ENCODE measurements around the gene METTL23. TPM values are rescaled to one million over a fixed set of nuclear protein-coding genes. Genes with fewer than 3 reads are reported as not detected.
"Not testable (repeated sequence)": the region's sequence is repeated elsewhere in the genome, so short reads cannot be mapped to it uniquely, and the experiment has no call there.

The METTL23 gene
- total RNA-seq, 4 donors from 2014 or later: 11.2 to 34.1 (median 24.7) TPM; not detected in 1

DNA sequence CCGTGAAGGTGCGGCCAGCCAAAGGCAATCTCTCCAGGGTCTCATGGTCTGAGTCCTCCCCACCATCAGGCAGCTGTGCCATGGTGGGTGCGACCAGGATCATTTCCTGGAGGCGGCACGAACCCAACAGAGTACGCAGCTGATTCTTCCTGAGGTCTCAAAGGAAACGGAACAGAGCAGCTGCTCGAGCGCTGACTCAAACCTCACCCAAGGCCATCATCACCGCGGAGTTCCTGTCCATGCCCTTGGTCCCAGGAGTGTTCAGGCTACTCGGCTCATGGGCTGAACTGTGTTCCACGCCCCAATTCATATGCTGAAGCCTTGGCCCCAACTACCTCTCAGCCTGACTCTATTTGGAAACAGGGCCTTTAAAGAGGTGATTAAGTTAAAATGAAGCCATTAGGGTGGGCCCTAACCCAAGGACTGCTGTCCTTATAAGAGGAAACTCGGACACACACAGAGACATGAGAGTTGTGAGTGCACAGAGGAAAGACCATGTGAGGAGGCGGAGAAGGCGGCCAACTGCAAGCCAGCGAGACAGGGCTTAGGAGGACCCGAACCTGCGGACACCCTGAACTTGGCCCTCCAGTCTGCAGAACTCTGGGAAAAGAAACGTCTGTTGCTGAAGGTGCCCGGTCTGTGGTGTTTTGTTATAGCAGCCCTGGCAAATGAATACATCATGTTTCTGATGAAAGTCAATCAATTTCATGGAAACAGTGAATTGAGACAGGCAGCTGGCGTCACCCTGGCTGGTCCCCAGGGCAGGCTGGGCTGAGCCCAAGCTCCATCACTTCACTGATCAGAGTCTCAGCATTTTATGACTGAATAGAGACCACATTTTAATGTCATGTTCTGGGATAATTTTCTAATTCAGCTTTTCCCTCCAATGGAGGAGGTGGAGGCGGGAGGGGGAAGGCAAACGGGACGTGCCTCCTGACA is 29.6 kb upstream of the METTL23 start:
- Histone ChIP-seq H3K9me3 (no peaks in the 10 kb centered on the region), H3K27ac (peak overlapping the region; percentile 76 to 92 (median 86)), H3K36me3 (no peaks in the 10 kb centered on the region), H3K27me3 (no peaks in the 10 kb centered on the region), H3K4me3 (no peak overlapping the region), H3K4me1 (peaks cover 27 to 69% (median 40%) of the 10 kb centered on the region in 4 donors)
- 72 to 79% methylated on average over 4 to 25 of the region's 25 CpGs for WGBS, 2 donors (ENCODE audit: low coverage in 1 of 2)
- DNase-seq: no peak
- no peak for TF ChIP-seq POLR2A (IDR thresholded peaks at IDR 0.05)
- TF ChIP-seq EP300 (IDR thresholded peaks at IDR 0.05; ENCODE audit: low read depth): no peak
- TF ChIP-seq, protein P1, sequence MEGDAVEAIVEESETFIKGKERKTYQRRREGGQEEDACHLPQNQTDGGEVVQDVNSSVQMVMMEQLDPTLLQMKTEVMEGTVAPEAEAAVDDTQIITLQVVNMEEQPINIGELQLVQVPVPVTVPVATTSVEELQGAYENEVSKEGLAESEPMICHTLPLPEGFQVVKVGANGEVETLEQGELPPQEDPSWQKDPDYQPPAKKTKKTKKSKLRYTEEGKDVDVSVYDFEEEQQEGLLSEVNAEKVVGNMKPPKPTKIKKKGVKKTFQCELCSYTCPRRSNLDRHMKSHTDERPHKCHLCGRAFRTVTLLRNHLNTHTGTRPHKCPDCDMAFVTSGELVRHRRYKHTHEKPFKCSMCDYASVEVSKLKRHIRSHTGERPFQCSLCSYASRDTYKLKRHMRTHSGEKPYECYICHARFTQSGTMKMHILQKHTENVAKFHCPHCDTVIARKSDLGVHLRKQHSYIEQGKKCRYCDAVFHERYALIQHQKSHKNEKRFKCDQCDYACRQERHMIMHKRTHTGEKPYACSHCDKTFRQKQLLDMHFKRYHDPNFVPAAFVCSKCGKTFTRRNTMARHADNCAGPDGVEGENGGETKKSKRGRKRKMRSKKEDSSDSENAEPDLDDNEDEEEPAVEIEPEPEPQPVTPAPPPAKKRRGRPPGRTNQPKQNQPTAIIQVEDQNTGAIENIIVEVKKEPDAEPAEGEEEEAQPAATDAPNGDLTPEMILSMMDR (IDR thresholded peaks at IDR 0.05): no peak
- no peak for TF ChIP-seq POLR2AphosphoS5 (IDR thresholded peaks at IDR 0.05)
- intact Hi-C loops (cut with DNase I; ENCODE audit: low total_unique reads) (no loop called here), in situ Hi-C loops (cut with MboI; ENCODE audit: low pct_ligation_motif_present in 1 of 4, low pct_unique_long_range_greater_than_20kb in 1 of 4, low sequenced_read_pairs in 3 of 4) (no loop called here)

DNA sequence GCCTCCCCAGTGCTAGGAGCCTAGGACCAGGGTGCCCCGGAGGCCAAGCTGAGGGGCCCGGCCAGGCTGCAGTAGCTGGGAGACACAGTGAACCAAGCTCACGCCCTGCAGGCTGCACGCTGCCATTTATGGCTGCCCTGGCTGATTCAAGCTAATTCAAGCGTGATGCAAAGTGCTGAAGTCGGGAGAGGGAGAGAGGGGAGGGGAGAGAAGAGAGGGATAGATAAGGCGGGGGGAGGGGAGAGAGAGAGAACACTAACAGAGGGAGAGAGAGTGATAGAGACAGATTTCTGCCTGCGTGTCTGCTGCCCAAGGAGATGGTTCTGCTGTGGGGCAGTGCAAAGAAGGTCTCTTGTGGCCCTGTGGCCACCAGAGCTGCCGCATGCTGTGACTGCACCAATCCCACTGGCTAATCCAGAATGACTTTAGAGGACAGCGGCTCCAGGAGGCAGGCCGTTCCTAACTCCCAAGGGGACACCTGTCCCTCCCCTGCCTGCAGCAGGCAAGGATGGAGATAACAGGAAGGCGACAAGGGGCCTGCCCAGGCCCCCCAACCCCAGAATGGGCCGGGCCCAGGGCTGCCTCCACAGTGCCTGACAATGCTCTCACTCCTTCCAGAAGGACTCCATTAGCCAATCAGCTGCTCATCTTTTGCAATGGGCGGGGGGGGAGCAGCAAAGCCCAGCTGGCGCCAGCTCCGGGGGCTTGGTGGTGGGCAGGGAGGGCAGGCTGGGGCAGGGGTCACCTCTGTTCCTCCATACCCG is 28.8 kb upstream of the METTL23 start:
- no peak for DNase-seq

DNA sequence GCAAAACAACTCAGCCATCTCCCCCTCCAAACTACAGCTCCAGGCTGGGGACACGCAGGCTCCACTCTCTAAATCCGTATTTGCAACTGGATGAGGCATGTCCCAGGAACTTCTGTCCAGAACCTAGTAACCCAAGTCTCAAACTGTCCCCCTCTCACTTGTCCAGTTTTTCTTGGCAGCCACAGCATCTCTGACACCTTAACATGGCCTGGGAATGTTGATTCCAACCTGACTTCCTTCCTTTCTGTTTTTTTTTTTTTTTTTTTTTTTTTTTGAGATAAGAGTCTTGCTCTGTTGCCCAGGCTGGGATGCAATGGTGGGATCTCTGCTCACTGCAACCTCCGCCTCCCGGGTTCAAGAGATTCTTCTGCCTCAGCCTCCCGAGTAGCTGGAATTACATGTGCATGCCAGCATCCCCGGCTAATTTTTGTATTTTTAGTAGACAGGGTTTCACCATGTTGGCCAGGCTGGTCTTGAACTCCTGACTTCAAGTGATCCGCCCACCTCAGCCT is 28.1 kb upstream of the METTL23 start:
- H3K36me3 ChIP-seq; H3K27me3 ChIP-seq; intact Hi-C loops (cut with DNase I; ENCODE audit: low total_unique reads); H3K9me3 ChIP-seq; DNase-seq; in situ Hi-C loops (cut with MboI; ENCODE audit: low pct_ligation_motif_present in 1 of 4, low pct_unique_long_range_greater_than_20kb in 1 of 4, low sequenced_read_pairs in 3 of 4); H3K4me3 ChIP-seq: not testable (repeated sequence)
- Histone ChIP-seq H3K27ac (peak overlapping the region; percentile 76 to 92 (median 86)), H3K4me1 (peaks cover 27 to 82% (median 41%) of the 10 kb centered on the region in 4 donors)
- 99% methylated on average over 7 of the region's 7 CpGs; no CpG with 5 or more reads in 1 of the 2 donors for WGBS, 2 donors (ENCODE audit: low coverage in 1 of 2)

More for the DNA sequence above, 28.8 kb upstream of the METTL23 start:
- peak overlapping the region; percentile 76 to 92 (median 86) for H3K27ac ChIP-seq
- no peak for TF ChIP-seq POLR2AphosphoS5 (IDR thresholded peaks at IDR 0.05)
- TF ChIP-seq POLR2A (IDR thresholded peaks at IDR 0.05): no peak
- TF ChIP-seq, protein P1 (IDR thresholded peaks at IDR 0.05): no peak
- TF ChIP-seq EP300 (IDR thresholded peaks at IDR 0.05; ENCODE audit: low read depth): no peak
- 54 to 85% methylated on average over 4 to 17 of the region's 17 CpGs for WGBS, 2 donors (ENCODE audit: low coverage in 1 of 2)
- peaks cover 27 to 78% (median 41%) of the 10 kb centered on the region in 4 donors for H3K4me1 ChIP-seq
- H3K36me3 ChIP-seq: no peaks in the 10 kb centered on the region
- H3K4me3 ChIP-seq: no peak overlapping the region
- no peaks in the 10 kb centered on the region for H3K9me3 ChIP-seq
- no peaks in the 10 kb centered on the region for H3K27me3 ChIP-seq
- intact Hi-C loops (cut with DNase I; ENCODE audit: low total_unique reads): no loop called here
- in situ Hi-C loops (cut with MboI; ENCODE audit: low pct_ligation_motif_present in 1 of 4, low pct_unique_long_range_greater_than_20kb in 1 of 4, low sequenced_read_pairs in 3 of 4): no loop called here

DNA sequence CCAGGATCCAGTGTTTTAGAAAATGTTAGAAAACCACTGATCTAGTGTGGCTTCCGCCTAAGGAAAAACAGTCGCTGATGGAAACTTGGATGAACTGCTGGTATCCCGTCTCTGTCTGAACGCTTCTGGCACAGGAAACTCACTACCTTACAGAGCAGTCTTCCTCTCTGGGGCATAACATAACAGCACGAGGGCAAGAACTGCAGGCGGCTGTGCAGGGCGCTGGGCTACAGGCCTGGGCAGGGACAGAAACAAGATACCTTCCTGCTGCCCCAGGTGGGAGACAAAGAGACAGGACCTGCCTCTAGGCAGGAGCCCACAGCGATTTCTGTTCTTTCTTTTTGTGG is 26.4 kb upstream of the METTL23 start:
- 59% methylated on average over 8 of the region's 8 CpGs; no CpG with 5 or more reads in 1 of the 2 donors for WGBS, 2 donors (ENCODE audit: low coverage in 1 of 2)
- no peaks in the 10 kb centered on the region for H3K9me3 ChIP-seq
- in situ Hi-C loops (cut with MboI; ENCODE audit: low pct_ligation_motif_present in 1 of 4, low pct_unique_long_range_greater_than_20kb in 1 of 4, low sequenced_read_pairs in 3 of 4) (loop anchor here in 1 of 4 donors (25.0 kb wide), 1 partner anchor 163 kb away; the partner anchor contains the start of genes CYGB and PRCD), intact Hi-C loops (cut with DNase I; ENCODE audit: low total_unique reads) (no loop called here)
- no peak for DNase-seq
- peaks cover 27 to 77% (median 37%) of the 10 kb centered on the region in 4 donors for H3K4me1 ChIP-seq
- H3K4me3 ChIP-seq: no peak overlapping the region
- TF ChIP-seq, protein P1 (IDR thresholded peaks at IDR 0.05): no peak
- TF ChIP-seq POLR2A (IDR thresholded peaks at IDR 0.05) (no peak), POLR2AphosphoS5 (IDR thresholded peaks at IDR 0.05) (no peak), EP300 (IDR thresholded peaks at IDR 0.05; ENCODE audit: low read depth) (no peak)
- H3K27ac ChIP-seq: peak overlapping the region; percentile 76 to 92 (median 86)
- no peaks in the 10 kb centered on the region for H3K36me3 ChIP-seq
- no peaks in the 10 kb centered on the region for H3K27me3 ChIP-seq

Data from transverse colon (tissue), 4 donors.